Measurements from ENCODE around the gene PPP1R15B.
A peak's percentile ranks its signal among the peaks of the same experiment; 100 is the strongest.

Gene PPP1R15B

GRCh38 chr1:204398197-204399125 is 13.2 kb downstream of the PPP1R15B start:
- peak; percentile 67 for DNase-seq

- no peak for DNase-seq
Observed at GRCh38 chr1:204396015-204396583, 15.5 kb downstream of the PPP1R15B start.

GRCh38 chr1:204391629-204392028 is 20.0 kb downstream of the PPP1R15B start:
- DNase-seq: no peak

GRCh38 chr1:204390751-204391466 is 20.7 kb downstream of the PPP1R15B start:
- DNase-seq: no peak

- DNase-seq: no peak
Observed at GRCh38 chr1:204385727-204386126, 25.9 kb downstream of the PPP1R15B start.

- DNase-seq: peak; percentile 25
Observed at GRCh38 chr1:204384636-204385352, 26.8 kb downstream of the PPP1R15B start.

- DNase-seq: no peak
Observed at GRCh38 chr1:204383163-204383904, 28.3 kb downstream of the PPP1R15B start.

GRCh38 chr1:204382714-204383083 is 28.9 kb downstream of the PPP1R15B start:
- DNase-seq: no peak

GRCh38 chr1:204380293-204380831 is 31.3 kb downstream of the PPP1R15B start:
- no peak for DNase-seq

- no peak for DNase-seq
Observed at GRCh38 chr1:204377800-204378668, 33.6 kb downstream of the PPP1R15B start.

- no peak for DNase-seq
Observed at GRCh38 chr1:204376919-204377799, 34.5 kb downstream of the PPP1R15B start.

- DNase-seq: no peak
Observed at GRCh38 chr1:204376465-204376864, 35.2 kb downstream of the PPP1R15B start.

GRCh38 chr1:204373911-204374310 is 37.7 kb downstream of the PPP1R15B start:
- no peak for DNase-seq

- no peak for DNase-seq
Observed at GRCh38 chr1:204370176-204370575, 41.4 kb downstream of the PPP1R15B start.

- no peak for DNase-seq
Observed at GRCh38 chr1:204368996-204369726, 42.5 kb downstream of the PPP1R15B start.

- no peak for DNase-seq
Observed at GRCh38 chr1:204367956-204368355, 43.7 kb downstream of the PPP1R15B start.

GRCh38 chr1:204367193-204367858 is 44.3 kb downstream of the PPP1R15B start:
- no peak for DNase-seq

- no peak for DNase-seq
Observed at GRCh38 chr1:204366759-204367158, 44.9 kb downstream of the PPP1R15B start.
